ENCODE measurements around the gene AADACL4. TPM values are rescaled to one million over a fixed set of nuclear protein-coding genes. Genes with fewer than 3 reads are reported as not detected.

Gene AADACL4
- total and polyA plus RNA-seq, 2 of the 8 experiments (the other 6 are each of a cell fraction or from before 2014, with no cell fraction given), result 0.08 TPM; not detected in 1

- Histone ChIP-seq H4K20me1 (replicated peaks in 1 of 2; ENCODE audit: control insufficient read depth in 1 of 2, insufficient read depth in 2 of 2, low read length in 2 of 2) (no peaks in the 10 kb centered on the region), H2BK15ac (ENCODE audit: low read length) (no peak overlapping the region), H3K79me2 (ENCODE audit: control insufficient read depth in 1 of 2, insufficient read depth in 2 of 2, low read length in 2 of 2) (no peaks in the 10 kb centered on the region), H4K5ac (ENCODE audit: insufficient read length, low read depth, low read length) (no peak overlapping the region), H3K27ac (ENCODE audit: low read depth, low read length) (no peak overlapping the region), H2BK20ac (ENCODE audit: low read length) (no peak overlapping the region), H3K23ac (ENCODE audit: insufficient read length) (no peak overlapping the region), H2BK12ac (ENCODE audit: low read depth, low read length) (no peak overlapping the region), H3K9ac (replicated peaks in 1 of 4; ENCODE audit: extremely low read depth in 1 of 4, low read depth in 3 of 4, low read length in 3 of 4) (no peak overlapping the region), H4K91ac (replicated peaks; ENCODE audit: insufficient read length, low read length) (no peak overlapping the region), H3K9me3 (ENCODE audit: insufficient read depth in 2 of 2, low read depth in 1 of 2, low read length in 1 of 2) (no peaks in the 10 kb centered on the region), H3K79me1 (ENCODE audit: low read depth, low read length) (no peaks in the 10 kb centered on the region), H3K27me3 (replicated peaks in 1 of 4; ENCODE audit: control insufficient read depth in 3 of 4, extremely low read depth in 1 of 4, insufficient read depth in 3 of 4, low read length in 3 of 4) (no peaks in the 10 kb centered on the region), H2BK5ac (ENCODE audit: low read depth, low read length) (no peak overlapping the region), H3K4ac (replicated peaks; ENCODE audit: insufficient read length, low read depth, low read length) (no peak overlapping the region), H3K56ac (replicated peaks; ENCODE audit: insufficient read length, low read depth, low read length) (no peak overlapping the region), H3K14ac (ENCODE audit: insufficient read length) (no peak overlapping the region), H2AK5ac (ENCODE audit: low read depth, low read length) (no peak overlapping the region), H3K18ac (ENCODE audit: extremely low read depth, low read length) (no peak overlapping the region), H3K4me1 (replicated peaks in 1 of 4; ENCODE audit: control insufficient read depth in 3 of 4, insufficient read depth in 4 of 4, low read length in 3 of 4) (peaks cover 3 to 14% (median 9%) of the 10 kb centered on the region in 4 experiments), H3K23me2 (ENCODE audit: low read depth, low read length) (no peaks in the 10 kb centered on the region), H3K4me3 (ENCODE audit: extremely low read depth in 1 of 4, insufficient read depth in 2 of 4, low read depth in 3 of 4, low read length in 4 of 4) (no peak overlapping the region), H3K4me2 (ENCODE audit: insufficient read depth in 1 of 2, low read depth in 2 of 2, low read length in 2 of 2) (no peak overlapping the region), H4K8ac (ENCODE audit: extremely low read depth, insufficient read depth, low read length) (no peak overlapping the region), H2AFZ (ENCODE audit: low read length) (no peak overlapping the region), H2BK120ac (replicated peaks; ENCODE audit: low read depth, low read length) (no peak overlapping the region), H3K36me3 (ENCODE audit: control insufficient read depth in 2 of 4, insufficient read depth in 4 of 4, low read length in 3 of 4) (no peaks in the 10 kb centered on the region)
- CTCF ChIA-PET (ENCODE audit: partially characterized antibody), result no interaction called here
- WGBS, 2 experiments (ENCODE audit: extremely low coverage in 1 of 2, insufficient coverage in 1 of 2, insufficient read length in 1 of 2, insufficient replicate concordance in 2 of 2, low coverage in 1 of 2, low lambda C conversion rate in 2 of 2, missing lambda C conversion rate in 1 of 2), result 86% methylated on average over 3 of the region's 3 CpGs; no CpG with 5 or more reads in 1 of the 2 experiments
- DNase-seq (ENCODE audit: low read depth in 1 of 2, low spot score in 2 of 2) (no peak), FAIRE-seq (no peak)
- POLR2A ChIA-PET (ENCODE audit: partially characterized antibody), result no interaction called here
- TF ChIP-seq CHD1 (IDR thresholded peaks at IDR 0.05; ENCODE audit: low read depth, low read length) (no peak), TCF12 (IDR thresholded peaks at IDR 0.05; ENCODE audit: low read depth, low read length) (no peak), EP300 (IDR thresholded peaks at IDR 0.05; ENCODE audit: borderline replicate concordance in 1 of 2, low read depth in 2 of 2, low read length in 2 of 2) (no peak), ZNF274 (IDR thresholded peaks at IDR 0.05; ENCODE audit: borderline replicate concordance, extremely low read depth, low read length) (no peak), TBP (IDR thresholded peaks at IDR 0.05; ENCODE audit: low read depth, low read length) (no peak), CHD2 (IDR thresholded peaks at IDR 0.05; ENCODE audit: low read length) (no peak), RFX5 (IDR thresholded peaks at IDR 0.05; ENCODE audit: borderline replicate concordance, low read depth, low read length) (no peak), ATF3 (IDR thresholded peaks at IDR 0.05; ENCODE audit: insufficient read depth, low read depth, low read length) (no peak)
Observed at GRCh38 chr1:12709696-12710095, 65.8 kb downstream of the AADACL4 start.

Data from H1 (cell line).